IMR-90 (cell line): ENCODE measurements around the gene CPD. TPM values are rescaled to one million over a fixed set of nuclear protein-coding genes. Genes with fewer than 3 reads are reported as not detected.

Experiments
- ATAC-seq: fragments of 200-7000 bp; cut with Tn5 transposase; 2 replicates; pipeline ENCODE4 v1.9.1; 2020; ENCODE audit warnings: low read depth, mild to moderate bottlenecking, moderate library complexity
- BruUV-seq: library from RNA; stranded (reverse); fragments of 400-500 nt; replicated peaks from 2 replicates; lab custom pipeline; 2021; lab: Mats Ljungman, UMichigan
- CTCF ChIA-PET: fragments of 300-600 bp; formaldehyde crosslinking; extraction: SDS; loops from one replicate; lab custom pipeline; 2021; ENCODE audit warnings: antibody characterized with exemption; lab: Yijun Ruan, JAX
- POLR2A ChIA-PET: fragments of 300-600 bp; sonication (Branson Sonifier 250); formaldehyde crosslinking; loops from one replicate; lab custom pipeline; 2022; ENCODE audit warnings: antibody characterized with exemption; ENCODE audit not compliant: unreplicated experiment; lab: Charles Lee
- DNase-seq: peaks from one replicate; pipeline ENCODE4 v3.0.0; 2013
- H2AFZ ChIP-seq: replicated peaks from 2 replicates; pipeline ENCODE3; 2013; ENCODE audit warnings: low read length, mild to moderate bottlenecking; ENCODE audit not compliant: poor library complexity
- H2AK5ac ChIP-seq: 2 replicates; pipeline ENCODE4 v1.6.1; 2013; ENCODE audit warnings: low read depth, low read length, inconsistent platforms
- H2AK9ac ChIP-seq: replicated peaks from 2 replicates; pipeline ENCODE3; 2013; ENCODE audit warnings: mild to moderate bottlenecking, low read depth, low read length, moderate library complexity; ENCODE audit not compliant: poor library complexity
- H2BK120ac ChIP-seq: 2 replicates; pipeline ENCODE4 v1.6.1; 2013; ENCODE audit warnings: low read depth, low read length, inconsistent platforms
- H2BK15ac ChIP-seq: 3 replicates; pipeline ENCODE4 v1.6.1; 2013; ENCODE audit warnings: low read depth, low read length, inconsistent platforms
- H2BK20ac ChIP-seq: 2 replicates; pipeline ENCODE4 v1.6.1; 2013; ENCODE audit warnings: low read depth, mild to moderate bottlenecking, inconsistent platforms, low read length, moderate library complexity
- H2BK5ac ChIP-seq: 2 replicates; pipeline ENCODE4 v1.6.1; 2013; ENCODE audit warnings: mild to moderate bottlenecking, low read depth, low read length, inconsistent platforms; ENCODE audit not compliant: poor library complexity, severe bottlenecking
- H3K14ac ChIP-seq: replicated peaks from 2 replicates; pipeline ENCODE4 v1.6.1; 2013; ENCODE audit warnings: low read depth, low read length, inconsistent platforms
- H3K18ac ChIP-seq: 2 replicates; pipeline ENCODE4 v1.6.1; 2013; ENCODE audit warnings: low read depth, low read length, control low read depth
- H3K23ac ChIP-seq: 2 replicates; pipeline ENCODE4 v1.6.1; 2013; ENCODE audit warnings: low read depth, low read length, inconsistent platforms
- H3K27ac ChIP-seq: 2 replicates; pipeline ENCODE4 v1.5.1; 2013; ENCODE audit warnings: mild to moderate bottlenecking, control low read depth, low read length; ENCODE audit not compliant: insufficient read depth
- H3K27me3 ChIP-seq: 2 replicates; pipeline ENCODE4 v1.6.1; 2013; ENCODE audit warnings: low read length; ENCODE audit not compliant: control insufficient read depth, insufficient read depth
- H3K36me3 ChIP-seq: 2 replicates; pipeline ENCODE4 v1.6.1; 2013; ENCODE audit warnings: low read length, mixed read lengths; ENCODE audit not compliant: control insufficient read depth, insufficient read depth
- H3K4ac ChIP-seq: 2 replicates; pipeline ENCODE4 v1.6.1; 2013; ENCODE audit warnings: low read depth, low read length, inconsistent platforms
- H3K4me1 ChIP-seq: 2 replicates; pipeline ENCODE4 v1.6.1; 2013; ENCODE audit warnings: low read length, mixed read lengths; ENCODE audit not compliant: control insufficient read depth, insufficient read depth
- H3K4me2 ChIP-seq: 2 replicates; pipeline ENCODE4 v1.6.1; 2013; ENCODE audit warnings: low read depth, mild to moderate bottlenecking, control low read depth, low read length, moderate library complexity
- H3K4me3 ChIP-seq: 2 replicates; pipeline ENCODE4 v1.5.1; 2013; ENCODE audit warnings: low read depth, mild to moderate bottlenecking, control low read depth, low read length, moderate library complexity; ENCODE audit not compliant: insufficient read depth
- H3K56ac ChIP-seq: 2 replicates; pipeline ENCODE4 v1.6.1; 2013; ENCODE audit warnings: low read length, inconsistent platforms; ENCODE audit not compliant: insufficient read depth; ENCODE audit errors: extremely low read depth
- H3K79me1 ChIP-seq, 2 experiments: 2 replicates each; pipeline ENCODE4 v1.6.1; 2013; ENCODE audit warnings: low read length in 2 of 2, inconsistent platforms in 1 of 2, low read depth in 1 of 2
- H3K9ac ChIP-seq: 2 replicates; pipeline ENCODE4 v1.6.1; 2013; ENCODE audit warnings: low read depth, low read length, control low read depth
- H3K9me1 ChIP-seq: 2 replicates; pipeline ENCODE4 v1.6.1; 2013; ENCODE audit warnings: low read length, inconsistent platforms; ENCODE audit not compliant: insufficient read depth
- H3K9me3 ChIP-seq: 2 replicates; pipeline ENCODE4 v1.6.1; 2013; ENCODE audit warnings: low read length; ENCODE audit not compliant: control insufficient read depth, insufficient read depth
- H4K20me1 ChIP-seq: 2 replicates; pipeline ENCODE4 v1.6.1; 2013; ENCODE audit warnings: low read length, inconsistent platforms; ENCODE audit not compliant: insufficient read depth
- H4K5ac ChIP-seq: 2 replicates; pipeline ENCODE4 v1.6.1; 2013; ENCODE audit warnings: mild to moderate bottlenecking, low read depth, low read length, control low read depth
- H4K8ac ChIP-seq, 2 experiments: 2 replicates each; pipeline ENCODE4 v1.6.1; 2013; ENCODE audit warnings: low read depth in 2 of 2, low read length in 2 of 2, control low read depth in 1 of 2, inconsistent platforms in 1 of 2
- H4K91ac ChIP-seq: 2 replicates; pipeline ENCODE4 v1.6.1; 2013; ENCODE audit warnings: low read depth, low read length, inconsistent platforms; ENCODE audit not compliant: insufficient read depth
- BHLHE40 ChIP-seq: fragments of 150-350 bp; IDR thresholded peaks from 2 replicates; pipeline ENCODE4 v1.6.1; 2016; ENCODE audit warnings: mild to moderate bottlenecking, low read depth, low read length
- CHD1 ChIP-seq: IDR thresholded peaks from 2 replicates; pipeline ENCODE4 v1.6.1; 2012; ENCODE audit warnings: low read depth, low read length, improper control_type of control experiment
- FOS ChIP-seq: fragments of 150-350 bp; IDR thresholded peaks from 2 replicates; pipeline ENCODE4 v1.6.1; 2016; ENCODE audit warnings: low read depth, low read length
- MAFK ChIP-seq: IDR thresholded peaks from 2 replicates; pipeline ENCODE4 v1.6.1; 2012; ENCODE audit warnings: low read depth, low read length, improper control_type of control experiment
- MXI1 ChIP-seq: IDR thresholded peaks from 2 replicates; pipeline ENCODE4 v1.6.1; 2012; ENCODE audit warnings: low read depth, mild to moderate bottlenecking, low read length, moderate library complexity, borderline replicate concordance
- POLR2A ChIP-seq: IDR thresholded peaks from 2 replicates; pipeline ENCODE4 v1.6.1; 2012; ENCODE audit warnings: mild to moderate bottlenecking, low read depth, low read length
- RAD21 ChIP-seq: IDR thresholded peaks from 2 replicates; pipeline ENCODE4 v1.6.1; 2012; ENCODE audit warnings: low read length, improper control_type of control experiment
- RCOR1 ChIP-seq: IDR thresholded peaks from 2 replicates; pipeline ENCODE4 v1.6.1; 2012; ENCODE audit warnings: mild to moderate bottlenecking, low read length, improper control_type of control experiment; ENCODE audit not compliant: insufficient replicate concordance
- SMC3 ChIP-seq: fragments of 150-350 bp; IDR thresholded peaks from 2 replicates; pipeline ENCODE4 v1.6.1; 2016; ENCODE audit warnings: low read depth, mild to moderate bottlenecking, antibody characterized with exemption, low read length, moderate library complexity
- USF2 ChIP-seq: fragments of 150-350 bp; IDR thresholded peaks from 2 replicates; pipeline ENCODE4 v1.6.1; 2017; ENCODE audit warnings: mild to moderate bottlenecking, antibody characterized with exemption, low read length, low read depth
- WGBS, 2 experiments: methylation state at CpG; one replicate each; pipeline versions ENCODE4 v1.1.5 to v1.1.7; 2013; ENCODE audit warnings: missing lambda C conversion rate in 2 of 2; ENCODE audit not compliant: insufficient read length in 1 of 2; ENCODE audit errors: extremely low coverage in 2 of 2; 5-methylcytosine and 5-hydroxymethylcytosine counted together
- dilution Hi-C: fragments of 300-500 bp; cut with HindIII; formaldehyde crosslinking; loops from one replicate; pipeline ENCODE4 v1.14.3; 2018; ENCODE audit warnings: low sequenced_read_pairs; ENCODE audit not compliant: unreplicated experiment
- in situ Hi-C: fragments of 300-500 bp; cut with MboI; formaldehyde crosslinking; loops from 3 replicates; pipeline ENCODE4 v1.14.3; 2019; ENCODE audit warnings: low sequenced_read_pairs, inconsistent platforms, mixed read lengths
- intact Hi-C: fragments of 100-400 bp; cut with micrococcal nuclease; formaldehyde crosslinking; loops from 2 replicates; pipeline ENCODE4 v1.10.0; 2022
- polyA plus RNA-seq, 3 experiments: library from polyadenylated mRNA; depleted of rRNA; stranded (reverse); fragments of >200 nt; gene quantifications; 2 replicates each; pipeline ENCODE4 v1.2.3, GENCODE V29; 2012; ENCODE audit warnings: low replicate concordance in 1 of 3
- total RNA-seq: library from RNA; depleted of rRNA; stranded (reverse); fragments of >200 nt; gene quantifications from 2 replicates; pipeline ENCODE4 v1.2.3, GENCODE V29; 2012
- TF ChIP-seq, protein P1 (sequence below): fragments of 150-350 bp; IDR thresholded peaks from 2 replicates; pipeline ENCODE4 v1.6.1; 2016; ENCODE audit warnings: low read depth, mild to moderate bottlenecking, low read length, moderate library complexity, borderline replicate concordance

Gene CPD
- total and polyA plus RNA-seq, 2 of the 4 experiments (the other 2 are of a cell fraction): 23.4 to 94.5 TPM

DNA sequence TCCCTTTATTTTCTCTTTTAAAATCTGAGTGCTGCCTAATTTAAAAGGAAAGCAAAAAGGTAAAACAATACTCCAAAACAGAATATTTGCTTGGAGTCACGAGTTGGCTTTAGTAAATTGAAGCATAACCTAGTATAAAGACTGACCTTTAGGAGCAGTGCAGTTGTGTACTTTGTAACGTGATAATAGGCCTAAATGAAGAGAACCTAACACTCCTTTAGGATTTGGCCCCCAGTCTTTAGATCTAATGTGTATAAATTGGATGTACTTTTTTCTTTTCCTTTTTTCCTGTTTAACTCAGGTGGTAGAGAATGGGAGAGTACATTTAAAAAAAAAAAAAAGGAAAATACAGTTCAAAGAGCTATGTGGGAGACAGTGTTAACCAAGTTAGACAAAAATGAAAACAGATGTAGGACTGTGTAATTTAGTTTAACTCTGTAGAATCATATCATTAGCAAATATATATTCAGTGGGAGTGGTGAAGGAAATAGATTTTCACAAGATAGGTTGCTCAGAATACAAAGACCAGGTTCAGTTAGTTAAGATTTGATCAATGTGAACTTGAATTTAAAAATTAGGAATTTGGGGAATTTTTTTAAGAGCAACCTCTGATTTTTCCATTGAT is 16.8 kb downstream of the CPD start (continued):
- TF ChIP-seq SMC3 (no peak), BHLHE40 (no peak), POLR2A (no peak), CHD1 (no peak), MAFK (no peak)
- TF ChIP-seq, protein P1, sequence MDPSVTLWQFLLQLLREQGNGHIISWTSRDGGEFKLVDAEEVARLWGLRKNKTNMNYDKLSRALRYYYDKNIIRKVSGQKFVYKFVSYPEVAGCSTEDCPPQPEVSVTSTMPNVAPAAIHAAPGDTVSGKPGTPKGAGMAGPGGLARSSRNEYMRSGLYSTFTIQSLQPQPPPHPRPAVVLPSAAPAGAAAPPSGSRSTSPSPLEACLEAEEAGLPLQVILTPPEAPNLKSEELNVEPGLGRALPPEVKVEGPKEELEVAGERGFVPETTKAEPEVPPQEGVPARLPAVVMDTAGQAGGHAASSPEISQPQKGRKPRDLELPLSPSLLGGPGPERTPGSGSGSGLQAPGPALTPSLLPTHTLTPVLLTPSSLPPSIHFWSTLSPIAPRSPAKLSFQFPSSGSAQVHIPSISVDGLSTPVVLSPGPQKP: no peak

DNA sequence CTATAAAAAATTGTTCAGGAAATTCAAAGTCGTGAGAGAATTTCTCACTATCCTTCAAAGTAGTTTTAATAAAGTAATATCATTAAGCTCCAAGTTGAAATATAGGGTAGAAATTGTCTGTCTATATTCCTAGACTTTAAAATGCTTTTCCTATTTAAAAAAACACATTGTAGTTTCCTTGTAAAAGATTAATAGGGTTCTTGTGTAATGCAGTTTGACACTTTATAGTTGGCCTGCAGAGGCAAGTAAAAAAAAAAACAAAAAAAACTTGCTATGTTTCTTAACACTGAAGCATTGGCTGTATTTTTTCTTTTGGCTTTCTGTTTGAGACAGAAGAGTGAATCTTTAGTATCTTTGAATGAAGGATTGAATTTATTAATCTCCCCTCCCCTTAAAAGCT is 17.4 kb downstream of the CPD start:
- Histone ChIP-seq H3K23ac (no peak overlapping the region), H3K9me1 (0 out of 2 replicates have a peak, but pooled peaks cover 2% of the 10 kb centered on the region), H3K4ac (no peak overlapping the region), H2AK9ac (no peak overlapping the region), H2AK5ac (no peak overlapping the region), H3K9ac (no peak overlapping the region), H3K27ac (no peak overlapping the region), H3K27me3 (no peaks in the 10 kb centered on the region), H3K36me3 (no peaks in the 10 kb centered on the region), H2BK120ac (no peak overlapping the region), H3K4me1 (peaks cover 1% of the 10 kb centered on the region; the same call in 1 of the 2 replicates), H3K79me1 (peaks cover 4 to 8% of the 10 kb centered on the region in 2 experiments; a peak in 3 of 4 replicates), H4K5ac (no peak overlapping the region), H4K20me1 (peaks cover 3% of the 10 kb centered on the region; the same call in 1 of the 2 replicates), H3K14ac (no peak overlapping the region), H2BK5ac (no peak overlapping the region), H2BK20ac (no peak overlapping the region), H3K4me2 (no peak overlapping the region), H3K9me3 (no peaks in the 10 kb centered on the region), H3K56ac (no peak overlapping the region), H4K8ac (no peak overlapping the region), H4K91ac (no peak overlapping the region), H2AFZ (no peak overlapping the region), H2BK15ac (no peak overlapping the region), H3K18ac (no peak overlapping the region), H3K4me3 (no peak overlapping the region)
- ChIA-PET POLR2A (no interaction called here), CTCF (no interaction called here)
- DNase-seq (no peak), ATAC-seq (no peak)
- WGBS, 2 experiments: no CpG with 5 or more reads among the region's 1 CpG
- intact Hi-C loops: no loop called here
- dilution Hi-C loops: no loop called here
- in situ Hi-C loops: no loop called here
- no TSS peak for BruUV-seq
- TF ChIP-seq MXI1 (no peak), RCOR1 (no peak), USF2 (no peak), RAD21 (no peak), MAFK (no peak), FOS (no peak), CHD1 (no peak), POLR2A (no peak)
- TF ChIP-seq, protein P1: no peak
